ENCODE measurements around the gene APLF. TPM values are rescaled to one million over a fixed set of nuclear protein-coding genes. Genes with fewer than 3 reads are reported as not detected.

APLF gene
- polyA plus RNA-seq, 1 experiment = 3.6 TPM

- no peak overlapping the region for H3K4me3 ChIP-seq (ENCODE audit: low read depth, low read length)
- POLR2A ChIA-PET = no interaction called here
- H3K27ac ChIP-seq (ENCODE audit: low read depth, low read length) = no peak overlapping the region
- CTCF ChIA-PET = interaction anchor here (1.4 to 2.1 kb wide), 2 partner anchors 8 to 123 kb away, joined by 4 to 7 read pairs; no protein-coding TSS in a partner anchor
- no peaks in the 10 kb centered on the region; the same call in 1 of the 2 replicates for H3K9me3 ChIP-seq (ENCODE audit: control insufficient read depth, insufficient read depth, low read length)
- no peak for DNase-seq (ENCODE audit: low read depth, low spot score)
- no peak for TF ChIP-seq CTCF (IDR thresholded peaks at IDR 0.05; ENCODE audit: low read depth, low read length)
- H3K27me3 ChIP-seq (ENCODE audit: control insufficient read depth, insufficient read depth, low read length) = no peaks in the 10 kb centered on the region
These were observed 4.0 kb downstream of the APLF start for GRCh38 chr2:68471385-68471784.

GRCh38 chr2:68472796-68473414 is 5.5 kb downstream of the APLF start:
- H3K9me3 ChIP-seq (ENCODE audit: control insufficient read depth, insufficient read depth, low read length) = no peaks in the 10 kb centered on the region
- no peak for DNase-seq (ENCODE audit: low read depth, low spot score)
- ChIA-PET POLR2A (no interaction called here), CTCF (interaction anchor here (0.7 to 2.1 kb wide), 2 partner anchors 9 to 123 kb away, joined by 3 to 7 read pairs; no protein-coding TSS in a partner anchor)
- no peaks in the 10 kb centered on the region for H3K27me3 ChIP-seq (ENCODE audit: control insufficient read depth, insufficient read depth, low read length)
- H3K27ac ChIP-seq (ENCODE audit: low read depth, low read length) = no peak overlapping the region
- no peak for TF ChIP-seq CTCF (IDR thresholded peaks at IDR 0.05; ENCODE audit: low read depth, low read length)
- no peak overlapping the region for H3K4me3 ChIP-seq (ENCODE audit: low read depth, low read length)

GRCh38 chr2:68475110-68475509 is 7.7 kb downstream of the APLF start:
- TF ChIP-seq CTCF (IDR thresholded peaks at IDR 0.05; ENCODE audit: low read depth, low read length) = no peak
- CTCF ChIA-PET = interaction anchor here (1.6 kb wide), 1 partner anchor 13 kb away, joined by 3 read pairs; no protein-coding TSS in a partner anchor
- POLR2A ChIA-PET = no interaction called here
- H3K27me3 ChIP-seq (ENCODE audit: control insufficient read depth, insufficient read depth, low read length) = no peaks in the 10 kb centered on the region
- H3K27ac ChIP-seq (ENCODE audit: low read depth, low read length) = no peak overlapping the region
- no peak for DNase-seq (ENCODE audit: low read depth, low spot score)
- H3K9me3 ChIP-seq (ENCODE audit: control insufficient read depth, insufficient read depth, low read length) = no peaks in the 10 kb centered on the region
- no peak overlapping the region for H3K4me3 ChIP-seq (ENCODE audit: low read depth, low read length)

GRCh38 chr2:68475576-68475975 is 8.2 kb downstream of the APLF start:
- Histone ChIP-seq H3K27ac (ENCODE audit: low read depth, low read length) (no peak overlapping the region), H3K9me3 (ENCODE audit: control insufficient read depth, insufficient read depth, low read length) (no peaks in the 10 kb centered on the region), H3K4me3 (ENCODE audit: low read depth, low read length) (no peak overlapping the region), H3K27me3 (ENCODE audit: control insufficient read depth, insufficient read depth, low read length) (no peaks in the 10 kb centered on the region)
- TF ChIP-seq CTCF (IDR thresholded peaks at IDR 0.05; ENCODE audit: low read depth, low read length) = no peak
- DNase-seq (ENCODE audit: low read depth, low spot score) = no peak
- ChIA-PET CTCF (interaction anchor here (0.6 kb wide), 1 partner anchor 284 kb away, joined by 4 read pairs; no protein-coding TSS in a partner anchor), POLR2A (no interaction called here)

- no peak overlapping the region for H3K4me3 ChIP-seq (ENCODE audit: low read depth, low read length)
- ChIA-PET CTCF (interaction anchor here (0.6 kb wide), 1 partner anchor 283 kb away, joined by 4 read pairs; no protein-coding TSS in a partner anchor), POLR2A (no interaction called here)
- H3K27ac ChIP-seq (ENCODE audit: low read depth, low read length) = no peak overlapping the region
- H3K9me3 ChIP-seq (ENCODE audit: control insufficient read depth, insufficient read depth, low read length) = no peaks in the 10 kb centered on the region
- no peak for DNase-seq (ENCODE audit: low read depth, low spot score)
- H3K27me3 ChIP-seq (ENCODE audit: control insufficient read depth, insufficient read depth, low read length) = no peaks in the 10 kb centered on the region
- no peak for TF ChIP-seq CTCF (IDR thresholded peaks at IDR 0.05; ENCODE audit: low read depth, low read length)
These were observed 9.1 kb downstream of the APLF start for GRCh38 chr2:68476454-68476853.
